ENCODE data around the gene ZNF385D. TPM values are rescaled to one million over a fixed set of nuclear protein-coding genes. Genes with fewer than 3 reads are reported as not detected.

ZNF385D gene
- total RNA-seq, 1 experiment from 2014 or later, result 13.0 TPM

DNA sequence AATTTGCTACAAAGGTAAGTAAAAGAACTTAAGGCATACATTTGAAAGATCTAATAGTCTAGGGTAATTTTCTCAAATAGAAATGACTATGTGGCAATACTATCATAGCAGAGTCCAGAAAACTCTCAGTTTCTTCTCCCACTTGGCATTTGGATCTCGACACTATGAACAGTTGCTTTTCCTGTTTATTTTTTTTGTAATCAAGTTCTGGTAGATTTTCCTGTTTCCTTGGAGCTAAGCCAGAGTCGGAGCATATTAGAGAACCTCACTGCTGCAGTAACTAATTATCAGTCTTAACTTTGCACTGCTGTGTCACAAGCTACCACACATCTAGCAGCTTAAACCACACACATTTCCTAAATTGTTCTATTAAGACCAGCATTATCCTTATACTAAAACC is 44.9 kb upstream of the ZNF385D start:
- no TSS peak for BruUV-seq (replicated peaks)
- in situ Hi-C loops (cut with HindIII; ENCODE audit: low pct_unique_long_range_greater_than_20kb, low sequenced_read_pairs) (no loop called here), intact Hi-C loops (cut with micrococcal nuclease; ENCODE audit: unreplicated experiment) (no loop called here)
- Histone ChIP-seq H3K27me3 (ENCODE audit: control insufficient read depth, insufficient read depth, low read length) (no peaks in the 10 kb centered on the region), H3K36me3 (ENCODE audit: control insufficient read depth, insufficient read depth, low read length) (no peaks in the 10 kb centered on the region), H3K4me3 (ENCODE audit: low read depth in 2 of 2, low read length in 2 of 2) (no peak overlapping the region), H3K9me3 (ENCODE audit: control insufficient read depth, insufficient read depth, low read depth, low read length) (no peaks in the 10 kb centered on the region), H3K27ac (ENCODE audit: low read length) (no peak overlapping the region), H3K4me1 (ENCODE audit: control insufficient read depth, insufficient read depth, low read length) (no peaks in the 10 kb centered on the region)
- ATAC-seq, result no peak
- DNase-seq (ENCODE audit: low read depth, low spot score), result no peak
- CTCF ChIA-PET, result no interaction called here
- POLR2A ChIA-PET, result no interaction called here
- TF ChIP-seq POLR2AphosphoS5 (IDR thresholded peaks at IDR 0.05; ENCODE audit: low read depth, low read length) (no peak), SIN3A (IDR thresholded peaks at IDR 0.05; ENCODE audit: borderline replicate concordance, insufficient read depth, low read depth, low read length) (no peak), TCF7L2 (IDR thresholded peaks at IDR 0.05; ENCODE audit: low read depth, low read length) (no peak)
- TF ChIP-seq, protein P1, sequence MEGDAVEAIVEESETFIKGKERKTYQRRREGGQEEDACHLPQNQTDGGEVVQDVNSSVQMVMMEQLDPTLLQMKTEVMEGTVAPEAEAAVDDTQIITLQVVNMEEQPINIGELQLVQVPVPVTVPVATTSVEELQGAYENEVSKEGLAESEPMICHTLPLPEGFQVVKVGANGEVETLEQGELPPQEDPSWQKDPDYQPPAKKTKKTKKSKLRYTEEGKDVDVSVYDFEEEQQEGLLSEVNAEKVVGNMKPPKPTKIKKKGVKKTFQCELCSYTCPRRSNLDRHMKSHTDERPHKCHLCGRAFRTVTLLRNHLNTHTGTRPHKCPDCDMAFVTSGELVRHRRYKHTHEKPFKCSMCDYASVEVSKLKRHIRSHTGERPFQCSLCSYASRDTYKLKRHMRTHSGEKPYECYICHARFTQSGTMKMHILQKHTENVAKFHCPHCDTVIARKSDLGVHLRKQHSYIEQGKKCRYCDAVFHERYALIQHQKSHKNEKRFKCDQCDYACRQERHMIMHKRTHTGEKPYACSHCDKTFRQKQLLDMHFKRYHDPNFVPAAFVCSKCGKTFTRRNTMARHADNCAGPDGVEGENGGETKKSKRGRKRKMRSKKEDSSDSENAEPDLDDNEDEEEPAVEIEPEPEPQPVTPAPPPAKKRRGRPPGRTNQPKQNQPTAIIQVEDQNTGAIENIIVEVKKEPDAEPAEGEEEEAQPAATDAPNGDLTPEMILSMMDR (IDR thresholded peaks at IDR 0.05), result no peak
- TF ChIP-seq, protein P2, sequence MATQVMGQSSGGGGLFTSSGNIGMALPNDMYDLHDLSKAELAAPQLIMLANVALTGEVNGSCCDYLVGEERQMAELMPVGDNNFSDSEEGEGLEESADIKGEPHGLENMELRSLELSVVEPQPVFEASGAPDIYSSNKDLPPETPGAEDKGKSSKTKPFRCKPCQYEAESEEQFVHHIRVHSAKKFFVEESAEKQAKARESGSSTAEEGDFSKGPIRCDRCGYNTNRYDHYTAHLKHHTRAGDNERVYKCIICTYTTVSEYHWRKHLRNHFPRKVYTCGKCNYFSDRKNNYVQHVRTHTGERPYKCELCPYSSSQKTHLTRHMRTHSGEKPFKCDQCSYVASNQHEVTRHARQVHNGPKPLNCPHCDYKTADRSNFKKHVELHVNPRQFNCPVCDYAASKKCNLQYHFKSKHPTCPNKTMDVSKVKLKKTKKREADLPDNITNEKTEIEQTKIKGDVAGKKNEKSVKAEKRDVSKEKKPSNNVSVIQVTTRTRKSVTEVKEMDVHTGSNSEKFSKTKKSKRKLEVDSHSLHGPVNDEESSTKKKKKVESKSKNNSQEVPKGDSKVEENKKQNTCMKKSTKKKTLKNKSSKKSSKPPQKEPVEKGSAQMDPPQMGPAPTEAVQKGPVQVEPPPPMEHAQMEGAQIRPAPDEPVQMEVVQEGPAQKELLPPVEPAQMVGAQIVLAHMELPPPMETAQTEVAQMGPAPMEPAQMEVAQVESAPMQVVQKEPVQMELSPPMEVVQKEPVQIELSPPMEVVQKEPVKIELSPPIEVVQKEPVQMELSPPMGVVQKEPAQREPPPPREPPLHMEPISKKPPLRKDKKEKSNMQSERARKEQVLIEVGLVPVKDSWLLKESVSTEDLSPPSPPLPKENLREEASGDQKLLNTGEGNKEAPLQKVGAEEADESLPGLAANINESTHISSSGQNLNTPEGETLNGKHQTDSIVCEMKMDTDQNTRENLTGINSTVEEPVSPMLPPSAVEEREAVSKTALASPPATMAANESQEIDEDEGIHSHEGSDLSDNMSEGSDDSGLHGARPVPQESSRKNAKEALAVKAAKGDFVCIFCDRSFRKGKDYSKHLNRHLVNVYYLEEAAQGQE (IDR thresholded peaks at IDR 0.05; ENCODE audit: insufficient read depth in 1 of 2, low read depth in 2 of 2, low read length in 1 of 2), result no peak

DNA sequence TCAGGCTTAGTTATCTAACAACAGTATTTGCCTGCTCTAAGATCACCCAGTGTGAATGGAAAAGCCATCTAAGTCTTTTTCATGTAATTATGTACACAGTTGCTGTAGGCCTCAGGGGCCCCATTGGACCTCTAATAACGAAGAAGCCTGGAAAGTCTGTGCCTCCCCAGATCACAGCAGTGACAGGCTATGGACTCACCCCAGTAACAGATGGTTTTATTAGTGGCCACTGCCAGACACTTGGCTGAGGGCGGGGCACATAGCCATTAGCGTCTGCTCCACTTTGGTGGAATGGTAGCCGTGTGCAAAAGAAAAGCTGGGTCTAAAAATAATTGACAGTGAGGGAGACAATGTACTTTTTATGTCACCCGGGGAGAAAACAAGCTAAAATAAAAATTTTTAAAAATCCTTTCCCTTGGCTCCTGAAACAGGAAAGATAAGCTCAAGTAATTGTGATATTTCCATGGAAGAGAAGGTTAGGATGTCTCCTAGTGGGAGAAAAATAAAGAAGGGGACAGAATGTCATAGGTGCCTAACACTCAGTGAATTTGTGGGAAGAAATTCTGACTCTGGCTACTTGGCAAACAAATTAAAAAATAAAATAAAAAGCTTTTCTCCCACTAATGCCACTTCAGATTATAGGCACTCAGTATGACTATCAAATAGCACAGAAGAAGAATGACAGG is 44.3 kb upstream of the ZNF385D start:
- POLR2A ChIA-PET, result no interaction called here
- no peaks in the 10 kb centered on the region for H3K36me3 ChIP-seq (ENCODE audit: control insufficient read depth, insufficient read depth, low read length)
- TF ChIP-seq, protein P1 (IDR thresholded peaks at IDR 0.05), result no peak
- no peak for TF ChIP-seq TCF7L2 (IDR thresholded peaks at IDR 0.05; ENCODE audit: low read depth, low read length)
- TF ChIP-seq, protein P2 (IDR thresholded peaks at IDR 0.05; ENCODE audit: insufficient read depth in 1 of 2, low read depth in 2 of 2, low read length in 1 of 2), result no peak
- in situ Hi-C loops (cut with HindIII; ENCODE audit: low pct_unique_long_range_greater_than_20kb, low sequenced_read_pairs) (no loop called here), intact Hi-C loops (cut with micrococcal nuclease; ENCODE audit: unreplicated experiment) (no loop called here)
- ATAC-seq, result no peak
- H3K4me1 ChIP-seq (ENCODE audit: control insufficient read depth, insufficient read depth, low read length), result no peaks in the 10 kb centered on the region
- H3K27ac ChIP-seq (ENCODE audit: low read length), result no peak overlapping the region
- H3K27me3 ChIP-seq (ENCODE audit: control insufficient read depth, insufficient read depth, low read length), result no peaks in the 10 kb centered on the region
- no TSS peak for BruUV-seq (replicated peaks)
- no peaks in the 10 kb centered on the region for H3K9me3 ChIP-seq (ENCODE audit: control insufficient read depth, insufficient read depth, low read depth, low read length)
- CTCF ChIA-PET, result no interaction called here
- no peak for DNase-seq (ENCODE audit: low read depth, low spot score)
- no peak overlapping the region for H3K4me3 ChIP-seq (ENCODE audit: low read depth in 2 of 2, low read length in 2 of 2)
